Endothelial cell (in vitro differentiated cells): ENCODE data around the gene IL1RAPL1. TPM values are rescaled to one million over a fixed set of nuclear protein-coding genes. Genes with fewer than 3 reads are reported as not detected.

Experiments used
- DNase-seq: peaks from one replicate; pipeline ENCODE4 v3.0.0; 2021; ENCODE audit warnings: low spot score
- H3K27ac Mint-ChIP-seq: one replicate; pipeline ENCODE4 v1.8.0; 2021; ENCODE audit warnings: mixed read lengths, inconsistent platforms; ENCODE audit not compliant: unreplicated experiment
- H3K27me3 Mint-ChIP-seq: one replicate; pipeline ENCODE4 v1.8.0; 2021; ENCODE audit warnings: mild to moderate bottlenecking, moderate library complexity, mixed read lengths, inconsistent platforms; ENCODE audit not compliant: unreplicated experiment
- H3K36me3 Mint-ChIP-seq: one replicate; pipeline ENCODE4 v1.8.0; 2021; ENCODE audit warnings: mild to moderate bottlenecking, low read depth, mixed read lengths, inconsistent platforms; ENCODE audit not compliant: unreplicated experiment
- H3K4me1 Mint-ChIP-seq: one replicate; pipeline ENCODE4 v1.8.0; 2021; ENCODE audit warnings: mild to moderate bottlenecking, mixed read lengths, inconsistent platforms; ENCODE audit not compliant: unreplicated experiment
- H3K4me3 Mint-ChIP-seq: one replicate; pipeline ENCODE4 v1.8.0; 2021; ENCODE audit warnings: mild to moderate bottlenecking, mixed read lengths, inconsistent platforms; ENCODE audit not compliant: unreplicated experiment
- H3K9me3 Mint-ChIP-seq: one replicate; pipeline ENCODE4 v1.8.0; 2021; ENCODE audit warnings: mixed read lengths, inconsistent platforms; ENCODE audit not compliant: unreplicated experiment
- CTCF ChIP-seq: fragments of 200-600 bp; sonication (generic); IDR thresholded peaks from one replicate; pipeline ENCODE4 v1.5.0; 2021; ENCODE audit warnings: antibody characterized with exemption; ENCODE audit not compliant: unreplicated experiment
- total RNA-seq: library from RNA; stranded (reverse); fragmentation: NEBNext Ultra II Directional; extraction: Animal tissue kit (Norgen Biotek cat#: 25700); gene quantifications from one replicate; pipeline ENCODE4 v1.2.1, GENCODE V29; 2021; ENCODE audit not compliant: unreplicated experiment

IL1RAPL1 gene
- total RNA-seq, 1 donor from 2014 or later = 0.18 TPM

GRCh38 chrX:29237972-29238371 lies 650.7 kb downstream of the IL1RAPL1 start:
- no peaks in the 10 kb centered on the region for H3K27me3 Mint-ChIP-seq
- H3K9me3 Mint-ChIP-seq = no peaks in the 10 kb centered on the region
- no peak overlapping the region for H3K27ac Mint-ChIP-seq
- no peak for TF ChIP-seq CTCF
- DNase-seq = no peak
- H3K4me1 Mint-ChIP-seq = no peaks in the 10 kb centered on the region
- H3K36me3 Mint-ChIP-seq = no peaks in the 10 kb centered on the region
- no peak overlapping the region for H3K4me3 Mint-ChIP-seq

- Mint-ChIP-seq H3K4me3 (no peak overlapping the region), H3K27me3 (no peaks in the 10 kb centered on the region), H3K9me3 (no peaks in the 10 kb centered on the region), H3K4me1 (no peaks in the 10 kb centered on the region), H3K36me3 (no peaks in the 10 kb centered on the region), H3K27ac (no peak overlapping the region)
- TF ChIP-seq CTCF = no peak
- DNase-seq = no peak
Measured at GRCh38 chrX:29241809-29242208, 654.6 kb downstream of the IL1RAPL1 start.

GRCh38 chrX:29242856-29243255 lies 655.6 kb downstream of the IL1RAPL1 start:
- Mint-ChIP-seq H3K27ac (no peak overlapping the region), H3K9me3 (no peaks in the 10 kb centered on the region), H3K4me3 (no peak overlapping the region), H3K36me3 (no peaks in the 10 kb centered on the region), H3K4me1 (no peaks in the 10 kb centered on the region), H3K27me3 (no peaks in the 10 kb centered on the region)
- DNase-seq = no peak
- TF ChIP-seq CTCF = no peak

GRCh38 chrX:29243942-29244341 lies 656.7 kb downstream of the IL1RAPL1 start:
- H3K36me3 Mint-ChIP-seq = no peaks in the 10 kb centered on the region
- H3K27ac Mint-ChIP-seq = no peak overlapping the region
- no peak for DNase-seq
- no peaks in the 10 kb centered on the region for H3K9me3 Mint-ChIP-seq
- no peak overlapping the region for H3K4me3 Mint-ChIP-seq
- TF ChIP-seq CTCF = no peak
- H3K4me1 Mint-ChIP-seq = no peaks in the 10 kb centered on the region
- no peaks in the 10 kb centered on the region for H3K27me3 Mint-ChIP-seq

GRCh38 chrX:29254515-29254914 lies 667.3 kb downstream of the IL1RAPL1 start:
- no peaks in the 10 kb centered on the region for H3K9me3 Mint-ChIP-seq
- no peaks in the 10 kb centered on the region for H3K4me1 Mint-ChIP-seq
- H3K4me3 Mint-ChIP-seq = no peak overlapping the region
- peaks cover 1% of the 10 kb centered on the region for H3K27me3 Mint-ChIP-seq
- TF ChIP-seq CTCF = no peak
- no peak for DNase-seq
- H3K27ac Mint-ChIP-seq = no peak overlapping the region
- no peaks in the 10 kb centered on the region for H3K36me3 Mint-ChIP-seq
